H1 (cell line): Measurements from ENCODE around the gene EPHA6. TPM values are rescaled to one million over a fixed set of nuclear protein-coding genes. Genes with fewer than 3 reads are reported as not detected.

ENCODE experiments used
- JUN ChIP-seq: IDR thresholded peaks from 2 replicates; pipeline ENCODE4 v1.6.1; 2011; ENCODE audit warnings: low read depth, mild to moderate bottlenecking, improper control_type of control experiment, low read length
- SP1 ChIP-seq: IDR thresholded peaks from 2 replicates; pipeline ENCODE4 v1.6.1; 2011; ENCODE audit warnings: low read depth, low read length
- polyA plus RNA-seq, 7 experiments: library from polyadenylated mRNA; depleted of rRNA in 3 of 7; stranded (reverse) in 5 of 7; unstranded in 2 of 7; fragments of >200 nt in 5 of 7; fragments of 200-250 nt in 2 of 7; gene quantifications; 1 replicate in 5 of 7; 2 replicates in 1 of 7; 4 replicates in 1 of 7; pipeline versions ENCODE4 v1.2.1 to v1.2.3, GENCODE V29; 2011 to 2013; ENCODE audit warnings: missing spikeins in 2 of 7, mixed read lengths in 2 of 7
- total RNA-seq: library from RNA; stranded (reverse); fragmentation: NEBNext Ultra II Directional; extraction: Animal tissue kit (Norgen Biotek cat#: 25700); gene quantifications from 2 replicates; pipeline ENCODE4 v1.2.1, GENCODE V29; 2021

Gene EPHA6
- total and polyA plus RNA-seq, 2 of the 8 experiments (the other 6 are each of a cell fraction or from before 2014, with no cell fraction given) = 0.83 to 3.2 TPM

DNA sequence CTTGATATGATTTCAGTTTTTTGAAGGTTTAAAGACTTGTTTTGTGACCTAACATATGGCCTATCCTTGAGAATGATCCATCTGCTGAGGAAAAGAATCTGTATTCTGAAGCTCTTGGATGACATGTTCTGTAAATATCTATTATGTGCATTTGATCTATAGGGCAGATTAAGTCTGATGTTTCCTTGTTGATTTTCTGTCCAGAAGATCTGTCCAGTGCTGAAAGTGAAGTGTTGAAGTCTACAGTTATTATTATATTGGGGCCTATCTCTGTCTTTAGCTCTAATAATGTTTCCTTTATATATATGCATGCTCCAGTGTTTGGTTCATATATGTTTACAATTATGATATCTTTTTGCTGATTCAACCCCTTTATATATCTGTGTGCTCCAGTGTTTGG is 362.8 kb downstream of the EPHA6 start (continued):
- no peak for TF ChIP-seq SP1
- no peak for TF ChIP-seq JUN
- TF ChIP-seq, all 59 proteins: peak for 0
